ENCODE data around the gene EEPD1. TPM values are rescaled to one million over a fixed set of nuclear protein-coding genes. Genes with fewer than 3 reads are reported as not detected.
"Not testable (repeated sequence)": the region's sequence is repeated elsewhere in the genome, so short reads cannot be mapped to it uniquely, and the experiment has no call there.

EEPD1 gene
- polyA plus RNA-seq, 1 experiment = 2.5 TPM

- CTCF ChIA-PET = no interaction called here
- Histone ChIP-seq H3K36me3 (ENCODE audit: control insufficient read depth, insufficient read depth, low read length) (no peaks in the 10 kb centered on the region), H3K27me3 (ENCODE audit: control insufficient read depth, insufficient read depth, low read length) (no peaks in the 10 kb centered on the region), H3K4me3 (ENCODE audit: low read depth, low read length) (no peak overlapping the region)
- POLR2A ChIA-PET = no interaction called here
- TF ChIP-seq, protein P1, sequence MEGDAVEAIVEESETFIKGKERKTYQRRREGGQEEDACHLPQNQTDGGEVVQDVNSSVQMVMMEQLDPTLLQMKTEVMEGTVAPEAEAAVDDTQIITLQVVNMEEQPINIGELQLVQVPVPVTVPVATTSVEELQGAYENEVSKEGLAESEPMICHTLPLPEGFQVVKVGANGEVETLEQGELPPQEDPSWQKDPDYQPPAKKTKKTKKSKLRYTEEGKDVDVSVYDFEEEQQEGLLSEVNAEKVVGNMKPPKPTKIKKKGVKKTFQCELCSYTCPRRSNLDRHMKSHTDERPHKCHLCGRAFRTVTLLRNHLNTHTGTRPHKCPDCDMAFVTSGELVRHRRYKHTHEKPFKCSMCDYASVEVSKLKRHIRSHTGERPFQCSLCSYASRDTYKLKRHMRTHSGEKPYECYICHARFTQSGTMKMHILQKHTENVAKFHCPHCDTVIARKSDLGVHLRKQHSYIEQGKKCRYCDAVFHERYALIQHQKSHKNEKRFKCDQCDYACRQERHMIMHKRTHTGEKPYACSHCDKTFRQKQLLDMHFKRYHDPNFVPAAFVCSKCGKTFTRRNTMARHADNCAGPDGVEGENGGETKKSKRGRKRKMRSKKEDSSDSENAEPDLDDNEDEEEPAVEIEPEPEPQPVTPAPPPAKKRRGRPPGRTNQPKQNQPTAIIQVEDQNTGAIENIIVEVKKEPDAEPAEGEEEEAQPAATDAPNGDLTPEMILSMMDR (IDR thresholded peaks at IDR 0.05; ENCODE audit: insufficient read depth, low read depth, low read length) = no peak
- DNase-seq (ENCODE audit: low read depth) = no peak
Observed at GRCh38 chr7:36232971-36233550, 80.0 kb downstream of the EEPD1 start.

- Histone ChIP-seq H3K36me3 (ENCODE audit: control insufficient read depth, insufficient read depth, low read length) (no peaks in the 10 kb centered on the region), H3K4me3 (ENCODE audit: low read depth, low read length) (no peak overlapping the region), H3K27me3 (ENCODE audit: control insufficient read depth, insufficient read depth, low read length) (no peaks in the 10 kb centered on the region)
- ChIA-PET CTCF (interaction anchor here (1.1 to 1.8 kb wide), 3 partner anchors 15 to 22 kb away, joined by 3 read pairs; no protein-coding TSS in a partner anchor), POLR2A (no interaction called here)
- DNase-seq (ENCODE audit: low read depth) = no peak
- TF ChIP-seq, protein P1 (IDR thresholded peaks at IDR 0.05; ENCODE audit: insufficient read depth, low read depth, low read length) = no peak
Observed at GRCh38 chr7:36236073-36236472, 83.0 kb downstream of the EEPD1 start.

DNA sequence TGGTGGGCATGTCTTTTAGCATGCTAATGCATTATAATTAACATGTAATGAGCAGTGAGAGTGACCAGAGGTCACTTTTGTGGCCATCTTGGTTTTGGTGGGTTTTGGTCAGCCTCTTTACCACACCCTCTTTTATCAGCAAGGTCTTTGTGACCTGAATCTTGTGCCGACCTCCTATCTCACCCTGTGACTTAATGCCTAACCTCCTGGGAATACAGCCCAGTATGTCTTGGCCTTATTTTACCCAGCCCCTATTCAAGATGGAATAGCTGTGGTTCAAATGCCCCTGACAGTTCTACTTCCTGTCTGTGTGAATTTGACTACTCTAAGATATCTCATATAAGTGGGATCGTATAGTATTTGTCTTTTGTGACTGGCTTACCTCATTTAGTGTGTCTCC, 85.1 kb downstream of the EEPD1 start:
- ChIA-PET POLR2A (no interaction called here), CTCF (no interaction called here)
- TF ChIP-seq, protein P1 (IDR thresholded peaks at IDR 0.05; ENCODE audit: insufficient read depth, low read depth, low read length) = no peak
- Histone ChIP-seq H3K36me3 (ENCODE audit: control insufficient read depth, insufficient read depth, low read length) (no peaks in the 10 kb centered on the region), H3K27me3 (ENCODE audit: control insufficient read depth, insufficient read depth, low read length) (no peaks in the 10 kb centered on the region), H3K4me3 (ENCODE audit: low read depth, low read length) (no peak overlapping the region)
- no peak for DNase-seq (ENCODE audit: low read depth)

DNA sequence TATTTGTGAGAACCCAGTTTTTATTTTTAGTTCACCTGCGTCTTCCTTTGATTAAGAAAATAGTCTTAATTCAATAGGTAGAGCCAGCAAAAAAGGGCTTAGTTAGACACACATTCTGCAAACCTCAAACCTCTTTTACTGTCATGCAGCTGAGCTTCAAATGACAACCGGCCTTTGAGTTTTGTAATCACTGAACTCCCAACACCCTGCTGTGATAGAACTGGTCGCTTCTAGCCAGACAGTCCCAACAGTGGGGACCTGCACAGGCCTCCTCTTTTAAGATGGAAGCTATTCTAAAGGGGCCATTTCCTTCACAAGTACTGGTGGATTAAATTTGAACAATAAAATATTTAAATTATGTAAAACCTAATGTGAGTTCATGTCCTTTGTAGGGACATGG, 90.3 kb downstream of the EEPD1 start:
- H3K4me3 ChIP-seq (ENCODE audit: low read depth, low read length); CTCF ChIA-PET; H3K36me3 ChIP-seq (ENCODE audit: control insufficient read depth, insufficient read depth, low read length); DNase-seq (ENCODE audit: low read depth); H3K27me3 ChIP-seq (ENCODE audit: control insufficient read depth, insufficient read depth, low read length); POLR2A ChIA-PET: not testable (repeated sequence)

DNA sequence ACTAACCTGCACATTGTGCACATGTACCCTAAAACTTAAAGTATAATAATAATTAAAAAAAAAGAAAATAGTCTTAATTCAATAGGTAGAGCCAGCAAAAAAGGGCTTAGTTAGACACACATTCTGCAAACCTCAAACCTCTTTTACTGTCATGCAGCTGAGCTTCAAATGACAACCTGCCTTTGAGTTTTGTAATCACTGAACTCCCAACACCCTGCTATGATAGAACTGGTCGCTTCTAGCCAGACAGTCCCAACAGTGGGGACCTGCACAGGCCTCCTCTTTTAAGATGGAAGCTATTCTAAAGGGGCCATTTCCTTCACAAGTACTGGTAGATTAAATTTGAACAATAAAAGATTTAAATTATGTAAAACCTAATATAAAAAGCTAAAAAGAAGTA, 90.9 kb downstream of the EEPD1 start:
- H3K27me3 ChIP-seq (ENCODE audit: control insufficient read depth, insufficient read depth, low read length); H3K36me3 ChIP-seq (ENCODE audit: control insufficient read depth, insufficient read depth, low read length); DNase-seq (ENCODE audit: low read depth); H3K4me3 ChIP-seq (ENCODE audit: low read depth, low read length); POLR2A ChIA-PET: not testable (repeated sequence)
- CTCF ChIA-PET = interaction anchor here (0.6 to 1.4 kb wide), 2 partner anchors 24 to 210 kb away, joined by 4 read pairs; no protein-coding TSS in a partner anchor

GRCh38 chr7:36244429-36244828, 91.4 kb downstream of the EEPD1 start:
- H3K4me3 ChIP-seq (ENCODE audit: low read depth, low read length) = no peak overlapping the region
- TF ChIP-seq, protein P1 (IDR thresholded peaks at IDR 0.05; ENCODE audit: insufficient read depth, low read depth, low read length) = no peak
- no peak for DNase-seq (ENCODE audit: low read depth)
- H3K36me3 ChIP-seq (ENCODE audit: control insufficient read depth, insufficient read depth, low read length) = no peaks in the 10 kb centered on the region
- ChIA-PET CTCF (interaction anchor here (0.6 to 1.4 kb wide), 2 partner anchors 24 to 211 kb away, joined by 4 read pairs; no protein-coding TSS in a partner anchor), POLR2A (no interaction called here)
- H3K27me3 ChIP-seq (ENCODE audit: control insufficient read depth, insufficient read depth, low read length) = no peaks in the 10 kb centered on the region
